Measurements from ENCODE around the gene POLQ.
"Not testable (repeated sequence)": the region's sequence is repeated elsewhere in the genome, so short reads cannot be mapped to it uniquely, and the experiment has no call there.

POLQ gene

GRCh38 chr3:121418182-121418581 is 127.6 kb downstream of the POLQ start:
- no peak for DNase-seq (ENCODE audit: low read depth)

DNA sequence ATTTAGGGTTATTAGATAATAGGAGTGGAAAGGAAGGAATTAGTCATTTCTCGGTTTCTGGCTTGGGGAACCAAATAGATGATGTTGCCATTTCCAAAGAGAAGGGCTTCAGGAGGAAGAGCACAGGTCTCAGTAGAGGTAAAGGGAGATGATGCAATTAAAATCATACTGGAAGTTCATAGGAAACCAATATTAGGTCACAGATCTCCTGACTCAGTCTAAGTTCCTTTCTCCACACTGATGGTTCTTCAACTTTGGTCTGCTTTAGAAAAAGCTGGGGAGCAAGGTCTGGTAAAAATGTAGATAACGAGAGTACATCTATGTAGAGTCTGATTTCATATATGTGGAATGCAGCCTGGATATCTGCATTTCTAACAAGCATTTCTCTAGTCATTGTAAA is 130.9 kb downstream of the POLQ start:
- no peak for DNase-seq (ENCODE audit: low read depth)

GRCh38 chr3:121411523-121411922 is 134.3 kb downstream of the POLQ start:
- no peak for DNase-seq (ENCODE audit: low read depth)

DNA sequence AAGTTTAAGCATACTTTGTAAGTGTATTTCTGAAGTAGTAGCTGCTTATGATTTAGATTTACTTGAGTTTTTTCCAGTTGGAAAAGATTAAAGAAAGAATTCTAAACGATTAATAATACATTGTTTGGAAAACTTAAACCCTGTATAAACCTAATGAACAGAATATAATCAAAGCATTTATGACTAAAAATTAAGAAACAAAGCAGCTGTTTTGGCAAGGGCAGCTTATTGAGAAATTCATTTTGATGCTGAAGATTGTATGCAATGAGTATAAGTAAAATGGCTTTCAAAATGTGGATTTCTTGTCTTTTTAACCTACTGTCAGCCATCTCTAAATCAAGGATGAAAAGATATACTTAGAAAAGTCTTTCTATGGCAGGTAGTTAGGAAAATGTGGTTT is 140.2 kb downstream of the POLQ start:
- DNase-seq (ENCODE audit: low read depth): no peak

DNA sequence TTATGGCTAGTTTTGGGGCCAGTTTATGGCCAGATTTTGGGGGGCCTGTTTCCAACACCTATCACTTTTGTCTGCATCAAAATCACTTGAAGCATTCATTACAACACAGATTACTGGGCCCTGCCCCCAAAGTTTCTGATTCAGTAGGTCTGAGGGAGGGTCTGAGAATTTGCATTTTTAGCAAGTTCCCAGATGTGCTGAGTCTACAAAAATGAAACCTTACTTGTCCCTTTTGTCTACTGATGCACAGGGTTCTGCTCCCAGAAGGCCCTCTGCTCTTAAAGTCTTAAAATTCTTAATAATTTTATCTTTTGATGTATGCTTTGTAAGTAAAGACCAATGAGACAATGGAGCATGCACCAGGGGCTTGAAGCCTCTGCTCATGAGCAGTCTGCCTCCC is 146.0 kb downstream of the POLQ start:
- DNase-seq (ENCODE audit: low read depth): no peak

DNA sequence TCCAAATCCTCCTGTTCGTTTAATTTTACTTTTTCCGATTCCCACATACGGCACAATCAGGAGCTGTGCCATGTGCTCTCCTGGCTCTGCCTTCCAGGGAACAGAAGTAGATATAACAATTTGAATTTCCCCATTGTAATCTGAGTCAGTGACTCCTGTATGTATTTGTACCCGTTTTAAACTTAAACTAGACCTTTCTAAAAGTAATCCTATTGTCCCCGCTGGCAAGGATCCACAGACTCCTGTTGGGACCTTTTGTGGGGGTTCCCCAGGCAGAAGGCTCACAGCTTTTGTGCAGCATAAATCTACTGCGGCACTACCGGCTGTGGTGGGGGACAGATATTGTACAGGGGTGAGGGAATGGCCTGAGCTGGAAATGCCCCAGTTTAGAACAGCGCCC is 147.7 kb downstream of the POLQ start:
- not testable (repeated sequence) for DNase-seq (ENCODE audit: low read depth)

DNA sequence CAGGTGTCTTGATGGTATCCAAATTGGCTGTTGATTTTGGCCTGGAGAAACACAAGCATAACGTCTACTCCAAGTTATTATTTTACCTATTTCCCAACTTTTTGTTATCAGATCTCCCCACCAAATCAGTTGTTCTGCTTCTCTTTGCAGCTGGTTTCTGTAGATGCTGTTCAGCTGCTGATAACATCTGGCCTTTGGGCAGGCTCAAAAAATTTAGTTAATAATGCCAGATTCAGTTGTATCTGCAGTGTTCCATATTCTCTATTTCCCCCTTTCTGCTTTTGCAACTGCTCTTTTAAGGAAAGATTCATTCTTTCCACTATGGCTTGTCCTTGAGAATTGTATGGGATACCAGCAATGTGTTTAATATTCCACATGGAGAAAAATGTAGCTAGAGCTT is 149.8 kb downstream of the POLQ start:
- not testable (repeated sequence) for DNase-seq (ENCODE audit: low read depth)

GRCh38 chr3:121388308-121388707 is 157.5 kb downstream of the POLQ start:
- not testable (repeated sequence) for DNase-seq (ENCODE audit: low read depth)

All from stimulated activated CD8-positive, alpha-beta memory T cell treated with anti-CD3 and anti-CD28 coated beads, Interleukin-15, amount 100 ng/mL, for 24 hours (primary cell).